ENCODE data around the gene MED13L. TPM values are rescaled to one million over a fixed set of nuclear protein-coding genes. Genes with fewer than 3 reads are reported as not detected.

The MED13L gene
- total RNA-seq, 2 experiments from 2014 or later: 25.7 to 40.1 TPM

DNA sequence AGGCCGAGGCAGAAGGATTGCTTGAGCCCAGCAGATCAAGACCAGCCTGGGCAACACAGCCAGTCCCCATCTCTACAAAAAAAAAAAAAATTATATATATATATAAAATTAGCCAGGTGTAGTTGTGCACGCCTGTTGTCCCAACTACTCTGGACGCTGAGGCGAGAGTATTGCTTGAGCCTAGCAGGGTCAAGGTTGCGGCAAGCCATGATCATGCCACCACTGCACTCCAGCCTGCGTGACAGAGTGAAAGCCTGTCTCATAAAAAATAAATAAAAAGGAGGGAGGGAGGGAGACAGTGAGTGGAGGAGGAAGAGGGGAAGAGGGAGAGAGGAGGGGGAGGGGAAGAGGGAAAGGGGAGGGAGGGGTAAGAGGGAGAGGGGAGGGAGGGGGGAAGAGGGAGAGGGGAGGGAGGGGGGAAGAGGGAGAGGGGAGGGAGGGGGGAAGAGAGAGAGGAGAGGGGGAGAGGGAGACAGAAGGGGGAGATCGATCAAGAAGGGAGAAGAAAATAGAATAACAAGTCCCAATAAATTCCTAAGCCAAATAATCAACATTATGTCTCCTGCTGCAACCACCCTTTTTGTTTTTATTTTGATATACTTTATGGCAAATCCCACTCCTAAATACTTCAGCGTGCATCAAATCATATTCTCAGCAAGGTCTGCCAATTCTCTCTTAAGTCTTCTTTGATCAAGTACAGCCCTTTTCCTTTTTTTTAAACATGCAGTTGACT lies 163.9 kb downstream of the MED13L start:
- intact Hi-C loops (cut with micrococcal nuclease; ENCODE audit: unreplicated experiment): no loop called here
- Histone ChIP-seq H3K9me3 (ENCODE audit: low read length) (no peaks in the 10 kb centered on the region), H3K36me3 (ENCODE audit: insufficient read depth, low read length) (no peaks in the 10 kb centered on the region), H2AFZ (ENCODE audit: low read length) (no peak overlapping the region), H3K79me2 (ENCODE audit: insufficient read depth, low read depth, low read length) (no peaks in the 10 kb centered on the region), H3K9me2 (ENCODE audit: insufficient read depth, low read length) (no peaks in the 10 kb centered on the region), H3K4me3 (ENCODE audit: low read depth, low read length, poor library complexity, severe bottlenecking) (no peak overlapping the region), H3K27ac (ENCODE audit: low read depth, low read length, poor library complexity, severe bottlenecking) (no peak overlapping the region), H3K4me1 (ENCODE audit: insufficient read depth, low read length, poor library complexity, severe bottlenecking) (no peaks in the 10 kb centered on the region), H4K20me1 (ENCODE audit: insufficient read depth, low read length) (peaks cover 25% of the 10 kb centered on the region), H3K4me2 (ENCODE audit: low read length) (no peak overlapping the region)
- no peak for DNase-seq (ENCODE audit: low spot score)
- no TSS peak for BruUV-seq (replicated peaks)
- ChIA-PET CTCF (ENCODE audit: unreplicated experiment) (no interaction called here), POLR2A (no interaction called here)
- no peak for TF ChIP-seq EZH2phosphoT487 (IDR thresholded peaks at IDR 0.05; ENCODE audit: borderline replicate concordance, low read depth, low read length)
- TF ChIP-seq, protein P1, sequence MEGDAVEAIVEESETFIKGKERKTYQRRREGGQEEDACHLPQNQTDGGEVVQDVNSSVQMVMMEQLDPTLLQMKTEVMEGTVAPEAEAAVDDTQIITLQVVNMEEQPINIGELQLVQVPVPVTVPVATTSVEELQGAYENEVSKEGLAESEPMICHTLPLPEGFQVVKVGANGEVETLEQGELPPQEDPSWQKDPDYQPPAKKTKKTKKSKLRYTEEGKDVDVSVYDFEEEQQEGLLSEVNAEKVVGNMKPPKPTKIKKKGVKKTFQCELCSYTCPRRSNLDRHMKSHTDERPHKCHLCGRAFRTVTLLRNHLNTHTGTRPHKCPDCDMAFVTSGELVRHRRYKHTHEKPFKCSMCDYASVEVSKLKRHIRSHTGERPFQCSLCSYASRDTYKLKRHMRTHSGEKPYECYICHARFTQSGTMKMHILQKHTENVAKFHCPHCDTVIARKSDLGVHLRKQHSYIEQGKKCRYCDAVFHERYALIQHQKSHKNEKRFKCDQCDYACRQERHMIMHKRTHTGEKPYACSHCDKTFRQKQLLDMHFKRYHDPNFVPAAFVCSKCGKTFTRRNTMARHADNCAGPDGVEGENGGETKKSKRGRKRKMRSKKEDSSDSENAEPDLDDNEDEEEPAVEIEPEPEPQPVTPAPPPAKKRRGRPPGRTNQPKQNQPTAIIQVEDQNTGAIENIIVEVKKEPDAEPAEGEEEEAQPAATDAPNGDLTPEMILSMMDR (conservative IDR thresholded peaks at IDR 0.05; ENCODE audit: low read length): no peak

DNA sequence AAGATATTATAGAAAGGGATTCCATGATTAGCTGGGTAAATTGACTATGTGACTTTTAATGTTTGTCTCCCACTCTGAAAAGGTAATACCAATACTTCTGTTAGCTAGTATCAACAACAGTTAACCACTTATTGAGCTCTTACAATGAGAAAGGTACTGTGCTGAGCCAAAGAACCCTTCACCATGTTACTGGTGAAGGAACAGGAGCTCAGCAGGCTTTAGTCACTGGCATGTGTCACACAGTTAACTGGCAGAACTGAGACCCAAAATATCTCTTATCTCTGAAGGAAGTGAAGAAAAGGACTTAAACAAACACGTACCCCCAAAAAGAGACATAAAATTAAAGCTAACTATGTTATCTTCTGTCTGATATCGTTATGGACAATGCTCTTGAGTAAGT lies 170.6 kb downstream of the MED13L start:
- Histone ChIP-seq H4K20me1 (ENCODE audit: insufficient read depth, low read length) (0 out of 2 replicates have a peak, but pooled peaks cover 3% of the 10 kb centered on the region), H3K9me3 (ENCODE audit: low read length) (no peaks in the 10 kb centered on the region), H3K4me1 (ENCODE audit: insufficient read depth, low read length, poor library complexity, severe bottlenecking) (no peaks in the 10 kb centered on the region), H3K9me2 (ENCODE audit: insufficient read depth, low read length) (no peaks in the 10 kb centered on the region), H2AFZ (ENCODE audit: low read length) (no peak overlapping the region), H3K4me3 (ENCODE audit: low read depth, low read length, poor library complexity, severe bottlenecking) (no peak overlapping the region), H3K4me2 (ENCODE audit: low read length) (no peak overlapping the region), H3K36me3 (ENCODE audit: insufficient read depth, low read length) (no peaks in the 10 kb centered on the region), H3K27ac (ENCODE audit: low read depth, low read length, poor library complexity, severe bottlenecking) (no peak overlapping the region), H3K79me2 (ENCODE audit: insufficient read depth, low read depth, low read length) (no peaks in the 10 kb centered on the region)
- ChIA-PET CTCF (ENCODE audit: unreplicated experiment) (no interaction called here), POLR2A (interaction anchor here (1.0 kb wide), 1 partner anchor 16 kb away, joined by 3 read pairs; no protein-coding TSS in a partner anchor)
- no TSS peak for BruUV-seq (replicated peaks)
- DNase-seq (ENCODE audit: low spot score): no peak
- TF ChIP-seq EZH2phosphoT487 (IDR thresholded peaks at IDR 0.05; ENCODE audit: borderline replicate concordance, low read depth, low read length): no peak
- TF ChIP-seq, protein P1 (conservative IDR thresholded peaks at IDR 0.05; ENCODE audit: low read length): no peak
- intact Hi-C loops (cut with micrococcal nuclease; ENCODE audit: unreplicated experiment): no loop called here

DNA sequence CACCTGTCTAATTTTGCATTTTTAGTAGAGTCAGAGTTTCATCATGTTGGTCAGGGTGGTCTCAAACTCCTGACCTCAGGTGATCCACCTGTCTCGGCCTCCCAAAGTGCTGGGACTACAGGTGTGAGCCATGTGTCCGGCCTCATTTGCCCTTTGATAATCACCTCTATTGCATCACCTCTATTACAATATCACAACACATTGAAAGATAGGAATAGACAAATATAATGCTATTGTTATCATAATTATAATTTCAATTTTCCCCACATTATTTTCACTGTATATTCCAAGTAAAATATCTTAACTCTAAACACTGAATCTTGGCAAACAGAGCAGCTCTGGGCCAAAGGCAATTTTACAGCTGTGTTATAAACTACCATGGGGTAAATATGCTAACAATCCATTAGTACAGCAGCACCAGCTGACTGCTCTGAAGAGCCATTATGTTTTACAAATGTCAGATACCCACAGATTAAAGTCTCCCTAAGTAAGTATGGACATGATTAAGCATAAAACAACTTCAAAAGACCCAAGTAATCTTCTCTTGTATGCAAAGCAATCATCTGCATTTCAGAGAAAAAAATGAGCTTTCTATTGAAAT lies 173.2 kb downstream of the MED13L start:
- POLR2A ChIA-PET: interaction anchor here (0.7 kb wide), 1 partner anchor 266 kb away, joined by 3 read pairs; no protein-coding TSS in a partner anchor
- H3K4me2 ChIP-seq (ENCODE audit: low read length): no peak overlapping the region
- no peaks in the 10 kb centered on the region for H3K9me2 ChIP-seq (ENCODE audit: insufficient read depth, low read length)
- H3K27ac ChIP-seq (ENCODE audit: low read depth, low read length, poor library complexity, severe bottlenecking): no peak overlapping the region
- no peaks in the 10 kb centered on the region for H3K4me1 ChIP-seq (ENCODE audit: insufficient read depth, low read length, poor library complexity, severe bottlenecking)
- 0 out of 2 replicates have a peak, but pooled peaks cover 5% of the 10 kb centered on the region for H4K20me1 ChIP-seq (ENCODE audit: insufficient read depth, low read length)
- H2AFZ ChIP-seq (ENCODE audit: low read length): no peak overlapping the region
- H3K9me3 ChIP-seq (ENCODE audit: low read length): no peaks in the 10 kb centered on the region
- no peak for DNase-seq (ENCODE audit: low spot score)
- no peak overlapping the region for H3K4me3 ChIP-seq (ENCODE audit: low read depth, low read length, poor library complexity, severe bottlenecking)
- no TSS peak for BruUV-seq (replicated peaks)
- CTCF ChIA-PET (ENCODE audit: unreplicated experiment): no interaction called here
- intact Hi-C loops (cut with micrococcal nuclease; ENCODE audit: unreplicated experiment): no loop called here
- H3K36me3 ChIP-seq (ENCODE audit: insufficient read depth, low read length): no peaks in the 10 kb centered on the region
- TF ChIP-seq, protein P1 (conservative IDR thresholded peaks at IDR 0.05; ENCODE audit: low read length): no peak
- TF ChIP-seq EZH2phosphoT487 (IDR thresholded peaks at IDR 0.05; ENCODE audit: borderline replicate concordance, low read depth, low read length): no peak
- no peaks in the 10 kb centered on the region for H3K79me2 ChIP-seq (ENCODE audit: insufficient read depth, low read depth, low read length)

All from OCI-LY7 (cell line).